Transverse colon (tissue), 4 donors: ENCODE data around the gene ALDH1A2. TPM values are rescaled to one million over a fixed set of nuclear protein-coding genes. Genes with fewer than 3 reads are reported as not detected.
A peak's percentile ranks its signal among the peaks of the same experiment; 100 is the strongest.

Experiments
- DNase-seq: peaks from one replicate; pipeline ENCODE4 v3.0.0-alpha.2; 2019
- H3K27ac ChIP-seq, 4 donors: fragments of 200-600 bp; sonication (generic); 2 replicates each; pipeline ENCODE4 v1.5.1; 2016 to 2018; ENCODE audit warnings: inconsistent platforms in 4 of 4
- H3K27me3 ChIP-seq: fragments of 200-600 bp; sonication (generic); 2 replicates; pipeline ENCODE4 v1.5.1; 2017; ENCODE audit warnings: inconsistent platforms
- H3K36me3 ChIP-seq, 4 donors: fragments of 200-600 bp; sonication (generic); 2 replicates each; pipeline ENCODE4 v1.5.1; 2017 to 2019; ENCODE audit warnings: inconsistent platforms in 4 of 4
- H3K4me1 ChIP-seq, 4 donors: fragments of 200-600 bp; sonication (generic); 2 replicates each; pipeline ENCODE4 v1.5.1; 2017 to 2020; ENCODE audit warnings: inconsistent platforms in 4 of 4
- H3K4me3 ChIP-seq, 4 donors: fragments of 200-600 bp; sonication (generic); 1 replicate in 1 of 4; 2 replicates in 3 of 4; pipeline versions ENCODE4 v1.5.1 to v1.6.1; 2017 to 2019; ENCODE audit warnings: inconsistent platforms in 4 of 4
- H3K9me3 ChIP-seq, 2 donors: fragments of 200-600 bp; sonication (generic); 2 replicates each; pipeline ENCODE4 v1.5.1; 2017 to 2019; ENCODE audit warnings: inconsistent platforms in 2 of 2
- EP300 ChIP-seq: sonication (generic); formaldehyde crosslinking; IDR thresholded peaks from one replicate; pipeline ENCODE4 v1.6.1; 2017; ENCODE audit warnings: antibody characterized with exemption, low read depth
- POLR2A ChIP-seq: fragments of 450-650 bp; IDR thresholded peaks from one replicate; pipeline ENCODE4 v1.6.1; 2016; ENCODE audit warnings: antibody characterized with exemption, mild to moderate bottlenecking, moderate library complexity
- POLR2AphosphoS5 ChIP-seq, 3 donors: sonication (generic); formaldehyde crosslinking; IDR thresholded peaks; one replicate each; pipeline ENCODE4 v1.6.1; 2016; ENCODE audit warnings: antibody characterized with exemption in 3 of 3
- WGBS, 2 donors: methylation state at CpG; one replicate each; pipeline ENCODE4 v1.1.5; 2018; ENCODE audit warnings: low coverage in 1 of 2; 5-methylcytosine and 5-hydroxymethylcytosine counted together
- in situ Hi-C, 4 donors: fragments of 200-750 bp; cut with MboI; loops; one replicate each; pipeline versions ENCODE4 v1.15.0 to v1.15.1; 2017; ENCODE audit warnings: low sequenced_read_pairs in 3 of 4, low pct_ligation_motif_present in 1 of 4, low pct_unique_long_range_greater_than_20kb in 1 of 4
- intact Hi-C: fragments of 100-400 bp; cut with DNase I; formaldehyde crosslinking; loops from one replicate; pipeline ENCODE4 v1.15.1; 2023; ENCODE audit warnings: low total_unique reads
- total RNA-seq, 4 donors: library from RNA; depleted of rRNA; stranded (reverse); fragments of >200 nt; gene quantifications; one replicate each; pipeline ENCODE4 v1.1.0, GENCODE V29; 2016
- TF ChIP-seq, protein P1 (sequence below), 5 experiments: fragments of 200-600 bp in 3 of 5; fragments of 450-650 bp in 2 of 5; sonication (generic) in 3 of 5; IDR thresholded peaks; 1 replicate in 2 of 5; 2 replicates in 3 of 5; pipeline ENCODE4 v1.5.1; 2016 to 2017; ENCODE audit warnings: antibody characterized with exemption in 5 of 5, inconsistent platforms in 3 of 5, mild to moderate bottlenecking in 2 of 5, moderate library complexity in 1 of 5

Gene ALDH1A2
- total RNA-seq, 4 donors from 2014 or later: 0.68 to 4.9 (median 1.7) TPM; not detected in 1

DNA sequence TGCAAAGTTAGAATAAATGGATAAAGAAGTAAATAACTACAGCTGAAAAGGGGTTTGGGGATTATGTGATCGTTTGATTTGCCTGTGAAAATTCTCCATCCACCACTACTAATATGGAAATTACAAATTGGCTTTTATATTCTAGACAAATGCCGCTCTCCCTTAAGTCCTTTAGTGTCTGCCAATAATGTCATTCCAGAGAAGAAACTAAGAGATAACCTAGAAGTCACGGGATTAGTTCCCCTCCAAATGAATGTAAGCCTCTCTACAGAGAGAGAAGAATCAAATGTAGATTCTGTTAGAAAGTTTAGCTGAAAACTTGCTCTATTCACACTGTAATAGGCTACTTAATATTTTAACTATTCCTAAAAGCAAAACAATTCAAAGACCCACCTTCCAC, 92.0 kb downstream of the ALDH1A2 start:
- Histone ChIP-seq H3K27ac (no peak overlapping the region), H3K27me3 (no peaks in the 10 kb centered on the region)
- intact Hi-C loops: no loop called here

DNA sequence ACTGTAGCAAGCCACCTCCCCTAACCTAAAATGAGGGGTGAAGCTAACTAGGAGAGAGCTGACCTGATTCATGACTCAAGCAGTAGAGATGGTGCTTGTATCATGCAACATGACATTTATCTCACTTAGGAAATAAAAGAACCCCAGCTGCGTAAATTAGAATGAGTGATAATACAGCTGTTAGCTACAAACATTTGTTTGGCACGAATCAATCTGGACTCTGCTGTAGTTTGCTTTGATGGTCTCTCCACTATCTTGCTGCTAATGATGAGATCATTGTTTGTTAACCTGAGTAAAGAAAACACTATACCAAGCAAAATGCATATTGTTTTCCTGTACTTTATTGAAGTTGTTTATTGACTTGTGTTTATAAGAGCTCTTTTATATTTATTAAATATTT, 92.6 kb downstream of the ALDH1A2 start:
- Histone ChIP-seq H3K27ac (no peak overlapping the region), H3K27me3 (no peaks in the 10 kb centered on the region), H3K9me3 (no peaks in the 10 kb centered on the region), H3K4me1 (no peaks in the 10 kb centered on the region), H3K36me3 (no peaks in the 10 kb centered on the region), H3K4me3 (no peak overlapping the region)
- WGBS, 2 donors: 68 to 71% methylated on average over 2 of the region's 2 CpGs
- no peak for DNase-seq
- intact Hi-C loops: no loop called here
- in situ Hi-C loops: no loop called here
- TF ChIP-seq POLR2AphosphoS5 (IDR thresholded peaks at IDR 0.05): no peak
- TF ChIP-seq, protein P1, sequence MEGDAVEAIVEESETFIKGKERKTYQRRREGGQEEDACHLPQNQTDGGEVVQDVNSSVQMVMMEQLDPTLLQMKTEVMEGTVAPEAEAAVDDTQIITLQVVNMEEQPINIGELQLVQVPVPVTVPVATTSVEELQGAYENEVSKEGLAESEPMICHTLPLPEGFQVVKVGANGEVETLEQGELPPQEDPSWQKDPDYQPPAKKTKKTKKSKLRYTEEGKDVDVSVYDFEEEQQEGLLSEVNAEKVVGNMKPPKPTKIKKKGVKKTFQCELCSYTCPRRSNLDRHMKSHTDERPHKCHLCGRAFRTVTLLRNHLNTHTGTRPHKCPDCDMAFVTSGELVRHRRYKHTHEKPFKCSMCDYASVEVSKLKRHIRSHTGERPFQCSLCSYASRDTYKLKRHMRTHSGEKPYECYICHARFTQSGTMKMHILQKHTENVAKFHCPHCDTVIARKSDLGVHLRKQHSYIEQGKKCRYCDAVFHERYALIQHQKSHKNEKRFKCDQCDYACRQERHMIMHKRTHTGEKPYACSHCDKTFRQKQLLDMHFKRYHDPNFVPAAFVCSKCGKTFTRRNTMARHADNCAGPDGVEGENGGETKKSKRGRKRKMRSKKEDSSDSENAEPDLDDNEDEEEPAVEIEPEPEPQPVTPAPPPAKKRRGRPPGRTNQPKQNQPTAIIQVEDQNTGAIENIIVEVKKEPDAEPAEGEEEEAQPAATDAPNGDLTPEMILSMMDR (IDR thresholded peaks at IDR 0.05): no peak
- no peak for TF ChIP-seq POLR2A
- no peak for TF ChIP-seq EP300

More for the DNA sequence above, 92.0 kb downstream of the ALDH1A2 start:
- Histone ChIP-seq H3K36me3 (no peaks in the 10 kb centered on the region), H3K4me3 (no peak overlapping the region), H3K9me3 (no peaks in the 10 kb centered on the region), H3K4me1 (no peaks in the 10 kb centered on the region)
- TF ChIP-seq, protein P1 (IDR thresholded peaks at IDR 0.05): no peak
- TF ChIP-seq EP300: no peak
- TF ChIP-seq POLR2A: no peak
- no peak for TF ChIP-seq POLR2AphosphoS5 (IDR thresholded peaks at IDR 0.05)
- no peak for DNase-seq
- 69 to 77% methylated on average over 3 of the region's 3 CpGs for WGBS, 2 donors
- in situ Hi-C loops: no loop called here

DNA sequence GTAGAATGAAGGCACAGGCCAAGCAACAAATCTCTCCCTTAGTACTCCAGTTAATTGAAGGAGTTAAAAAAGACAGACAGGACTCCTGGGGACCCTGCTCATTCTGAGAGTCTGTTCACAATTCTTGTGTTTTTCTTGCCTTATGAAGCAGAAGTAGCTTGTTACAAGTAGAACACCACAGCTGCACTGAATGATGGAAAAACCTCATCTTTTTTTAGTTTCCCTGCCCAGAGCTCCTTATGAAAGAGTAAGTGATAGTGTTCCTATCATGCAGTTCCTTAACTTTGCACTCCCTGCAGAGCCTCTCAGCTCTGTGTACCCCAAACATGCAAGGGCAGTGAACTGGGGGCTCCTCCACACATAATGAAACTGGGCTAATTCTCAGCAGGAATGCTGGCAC, 95.5 kb downstream of the ALDH1A2 start:
- no peaks in the 10 kb centered on the region for H3K9me3 ChIP-seq
- H3K4me1 ChIP-seq: no peaks in the 10 kb centered on the region
- DNase-seq: no peak
- in situ Hi-C loops (no loop called here), intact Hi-C loops (no loop called here)
- no peak overlapping the region for H3K4me3 ChIP-seq
- no peaks in the 10 kb centered on the region for H3K27me3 ChIP-seq
- TF ChIP-seq POLR2A (no peak), EP300 (no peak), POLR2AphosphoS5 (IDR thresholded peaks at IDR 0.05) (no peak)
- TF ChIP-seq, protein P1 (IDR thresholded peaks at IDR 0.05): no peak
- H3K36me3 ChIP-seq: no peaks in the 10 kb centered on the region
- H3K27ac ChIP-seq: no peak overlapping the region

- in situ Hi-C loops: no loop called here
- no peak overlapping the region for H3K4me3 ChIP-seq
These were observed 96.2 kb downstream of the ALDH1A2 start for GRCh38 chr15:57969355-57969754.

More at GRCh38 chr15:57969355-57969754, 96.2 kb downstream of the ALDH1A2 start:
- Histone ChIP-seq H3K4me1 (no peaks in the 10 kb centered on the region), H3K27ac (no peak overlapping the region), H3K36me3 (no peaks in the 10 kb centered on the region), H3K27me3 (no peaks in the 10 kb centered on the region), H3K9me3 (no peaks in the 10 kb centered on the region)
- 60 to 67% methylated on average over 5 of the region's 5 CpGs for whole genome bisulfite sequencing, 2 donors
- no peak for DNase-seq
- intact Hi-C loops: no loop called here
- TF ChIP-seq, protein P1 (IDR thresholded peaks at IDR 0.05): peak; percentile 11 to 44 (median 30)
- TF ChIP-seq POLR2AphosphoS5 (IDR thresholded peaks at IDR 0.05): no peak
